Ectodermal cell (in vitro differentiated cells): ENCODE results near the gene NSMF.

Experiments
- H3K27ac ChIP-seq: 2 replicates; pipeline ENCODE4 v1.7.0; 2013; ENCODE audit warnings: mild to moderate bottlenecking, low read depth, low read length; ENCODE audit not compliant: insufficient read depth, poor library complexity, severe bottlenecking
- H3K27me3 ChIP-seq: 2 replicates; pipeline ENCODE4 v1.7.0; 2013; ENCODE audit warnings: mild to moderate bottlenecking, low read length; ENCODE audit not compliant: insufficient read depth, control insufficient read depth, poor library complexity, severe bottlenecking
- H3K36me3 ChIP-seq: one replicate; pipeline ENCODE4 v1.7.0; 2013; ENCODE audit warnings: low read length; ENCODE audit not compliant: control insufficient read depth, insufficient read depth
- H3K4me1 ChIP-seq: one replicate; pipeline ENCODE4 v1.7.0; 2013; ENCODE audit warnings: low read length; ENCODE audit not compliant: control insufficient read depth, insufficient read depth
- H3K4me3 ChIP-seq: 2 replicates; pipeline ENCODE4 v1.7.0; 2013; ENCODE audit warnings: low read depth, low read length, control low read depth; ENCODE audit not compliant: insufficient read depth
- H3K9me3 ChIP-seq: 2 replicates; pipeline ENCODE4 v1.7.0; 2013; ENCODE audit warnings: mild to moderate bottlenecking, low read length, moderate library complexity; ENCODE audit not compliant: control insufficient read depth
- WGBS, 2 experiments: methylation state at CpG; one replicate each; pipeline ENCODE4 v1.1.7; 2013; ENCODE audit warnings: missing lambda C conversion rate in 2 of 2; 5-methylcytosine and 5-hydroxymethylcytosine counted together

NSMF gene

DNA sequence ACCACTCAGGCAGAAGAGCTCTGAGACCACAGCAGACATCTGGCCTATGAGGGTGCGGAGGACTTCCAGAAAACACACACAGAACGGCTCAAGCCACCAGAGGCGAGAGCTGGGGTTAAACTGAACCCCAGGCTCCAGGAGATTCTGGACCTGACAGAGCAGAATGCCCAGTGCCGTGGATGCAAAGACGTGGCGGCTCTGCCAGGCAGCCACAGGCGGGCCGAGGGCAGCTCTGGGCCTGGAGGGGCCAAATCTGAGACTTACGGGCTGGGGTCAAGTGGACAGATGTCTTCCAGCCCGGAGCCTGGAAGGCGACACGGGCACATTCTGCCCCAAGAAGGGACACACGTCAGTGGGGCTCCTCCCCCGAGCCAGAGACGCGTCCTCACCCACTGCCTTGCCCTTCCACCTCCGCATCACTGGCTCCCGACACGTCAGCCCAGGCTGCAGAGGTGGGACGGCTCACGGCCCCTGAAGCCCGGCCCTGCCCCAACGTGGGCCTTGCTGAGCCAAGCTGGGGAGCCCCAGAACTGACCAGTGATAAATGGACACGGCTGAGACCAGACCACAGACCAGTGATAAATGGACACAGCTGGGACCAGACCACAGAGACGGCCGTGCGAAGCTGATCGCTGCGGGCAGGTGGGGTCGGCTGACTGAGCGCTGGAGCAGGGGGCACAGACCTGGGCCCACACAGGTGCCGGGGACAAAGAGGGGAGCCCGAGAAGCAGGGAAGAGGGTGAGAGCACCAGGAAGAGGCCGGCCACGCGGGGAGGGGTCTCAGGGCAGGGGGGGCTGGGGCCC, 40.9 kb upstream of the NSMF start:
- H3K27me3 ChIP-seq: no peaks in the 10 kb centered on the region
- no peaks in the 10 kb centered on the region for H3K36me3 ChIP-seq
- no peaks in the 10 kb centered on the region for H3K4me1 ChIP-seq
- H3K27ac ChIP-seq: no peak overlapping the region
- WGBS, 2 experiments: 92 to 93% methylated on average over 36 of the region's 36 CpGs
- no peak overlapping the region for H3K4me3 ChIP-seq
- no peaks in the 10 kb centered on the region for H3K9me3 ChIP-seq

DNA sequence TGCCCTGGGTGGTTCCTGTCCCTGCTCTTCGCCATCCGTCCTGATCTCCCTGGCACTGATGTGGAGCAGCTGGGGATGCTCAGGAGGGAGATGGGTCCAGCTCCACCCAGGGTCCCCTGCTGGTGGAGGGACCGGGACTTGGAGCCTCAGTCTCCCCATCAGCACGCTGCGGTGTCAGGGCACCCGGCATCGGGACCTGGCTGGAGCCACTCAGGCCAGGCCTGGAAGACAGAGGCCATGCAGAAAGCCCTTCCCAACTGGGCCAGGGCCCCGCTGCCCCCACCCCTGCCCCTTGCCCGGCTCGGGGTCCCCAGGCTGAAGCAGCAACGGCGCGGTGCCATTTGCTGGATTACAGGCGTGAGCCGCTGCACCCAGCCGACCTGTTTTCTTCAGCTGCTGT, 40.3 kb upstream of the NSMF start:
- no peaks in the 10 kb centered on the region for H3K9me3 ChIP-seq
- no peak overlapping the region for H3K4me3 ChIP-seq
- no peaks in the 10 kb centered on the region for H3K36me3 ChIP-seq
- 93 to 94% methylated on average over 16 of the region's 16 CpGs for WGBS, 2 experiments
- no peaks in the 10 kb centered on the region for H3K4me1 ChIP-seq
- no peak overlapping the region for H3K27ac ChIP-seq
- no peaks in the 10 kb centered on the region for H3K27me3 ChIP-seq

DNA sequence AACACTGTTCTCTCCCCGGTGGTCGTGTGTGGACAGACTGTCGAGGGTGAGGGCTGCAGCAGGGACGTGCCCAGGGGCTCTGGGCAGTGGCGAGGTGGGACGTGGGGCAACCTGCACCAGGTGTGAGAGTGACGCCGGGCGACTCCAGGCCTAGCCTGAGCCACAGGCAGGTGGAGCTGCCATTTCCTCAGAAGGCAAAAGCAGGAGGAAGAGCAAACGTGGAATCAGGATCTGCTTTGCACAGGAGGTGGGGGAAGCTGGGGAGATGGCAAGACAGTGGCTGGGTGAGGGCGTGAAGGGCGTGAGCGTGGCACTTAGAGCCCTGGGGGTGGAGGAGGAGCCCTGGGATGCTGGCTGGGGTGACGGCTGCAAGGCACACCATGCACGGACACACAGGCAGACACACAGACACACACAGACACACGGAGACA, 39.6 kb upstream of the NSMF start:
- Histone ChIP-seq H3K27ac (no peak overlapping the region), H3K4me1 (no peaks in the 10 kb centered on the region), H3K36me3 (no peaks in the 10 kb centered on the region), H3K27me3 (no peaks in the 10 kb centered on the region), H3K4me3 (no peak overlapping the region), H3K9me3 (no peaks in the 10 kb centered on the region)
- 90 to 92% methylated on average over 16 of the region's 16 CpGs for WGBS, 2 experiments

DNA sequence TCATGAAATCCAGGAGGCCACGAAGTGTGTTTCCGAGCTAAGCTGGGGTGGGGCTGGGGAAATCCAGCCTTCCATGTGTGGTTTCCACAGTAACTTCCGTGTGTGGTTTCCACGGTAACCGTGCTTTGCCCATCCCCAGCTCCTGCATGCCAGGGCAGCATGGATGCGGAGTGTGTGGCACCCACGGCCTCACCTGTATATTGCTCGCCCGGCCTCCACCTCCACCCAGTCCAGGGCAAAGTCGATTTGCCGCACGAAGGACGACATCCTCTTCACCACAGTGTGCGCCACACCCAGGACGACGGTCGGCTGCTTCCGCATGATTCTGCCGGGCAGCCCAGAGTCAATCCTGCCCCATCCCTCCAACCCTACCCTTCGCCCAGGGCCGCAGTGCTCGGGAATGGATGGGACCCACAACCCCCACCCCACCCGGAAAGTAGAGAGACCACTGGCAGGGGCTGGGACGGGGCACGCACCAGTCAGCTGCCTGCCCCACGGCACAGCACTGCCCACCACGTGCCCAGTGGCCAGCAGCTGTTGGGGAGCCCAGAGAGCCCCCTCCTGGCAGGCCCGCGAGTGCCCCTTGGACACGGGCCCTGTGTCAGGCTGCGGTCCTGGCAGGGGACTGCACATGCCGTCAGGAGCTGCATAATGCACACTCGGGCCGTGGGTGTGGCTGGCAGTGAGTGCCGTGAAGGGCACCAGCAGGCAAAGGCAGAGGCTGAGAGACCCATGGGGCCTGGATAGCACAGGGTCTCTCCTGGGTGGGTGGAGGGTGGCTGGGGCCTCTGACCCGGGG, 39.0 kb upstream of the NSMF start:
- Histone ChIP-seq H3K4me1 (no peaks in the 10 kb centered on the region), H3K36me3 (no peaks in the 10 kb centered on the region), H3K27me3 (no peaks in the 10 kb centered on the region), H3K27ac (no peak overlapping the region), H3K4me3 (no peak overlapping the region), H3K9me3 (no peaks in the 10 kb centered on the region)
- WGBS, 2 experiments: 92 to 94% methylated on average over 36 of the region's 36 CpGs

DNA sequence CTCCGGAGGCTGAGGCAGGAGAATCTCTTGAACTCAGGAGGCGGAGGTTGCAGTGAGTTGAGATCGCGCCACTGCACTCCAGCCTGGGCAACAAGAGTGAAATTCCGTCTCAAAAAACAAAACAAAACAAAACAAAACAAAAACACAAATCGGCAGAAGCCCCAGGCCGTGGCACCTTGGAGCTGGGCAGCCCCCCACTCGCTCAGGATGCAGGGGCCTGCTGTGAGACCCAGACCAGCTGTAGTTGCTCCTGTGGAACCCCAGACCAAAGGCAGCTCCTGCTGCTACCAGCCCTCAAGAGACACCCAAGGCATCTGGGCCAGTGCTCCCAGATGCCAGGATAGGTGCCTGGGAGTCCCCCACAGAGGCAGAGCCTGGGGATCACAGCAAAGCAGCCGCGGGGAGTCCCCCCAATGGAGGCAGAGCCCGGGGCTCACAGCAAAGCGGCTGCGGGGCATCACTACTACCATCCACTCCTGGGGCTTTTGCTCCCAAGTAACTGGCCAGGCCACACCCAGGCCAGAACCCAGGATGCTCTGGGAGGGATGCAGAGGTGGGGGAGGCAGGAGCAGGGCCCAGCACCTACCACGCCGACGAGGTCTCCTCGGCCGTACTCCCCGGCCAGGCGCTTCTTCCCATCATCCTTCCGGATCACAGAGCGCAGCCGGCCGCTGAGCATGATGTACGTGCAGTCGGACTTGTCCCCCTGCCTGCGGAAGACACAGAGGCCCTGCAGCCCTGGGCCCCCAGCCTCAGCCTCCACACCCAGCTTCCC, 37.7 kb upstream of the NSMF start:
- no peaks in the 10 kb centered on the region for H3K27me3 ChIP-seq
- H3K27ac ChIP-seq: no peak overlapping the region
- no peaks in the 10 kb centered on the region for H3K9me3 ChIP-seq
- WGBS, 2 experiments: 94% methylated on average over 27 of the region's 27 CpGs
- H3K4me1 ChIP-seq: no peaks in the 10 kb centered on the region
- H3K36me3 ChIP-seq: no peaks in the 10 kb centered on the region
- no peak overlapping the region for H3K4me3 ChIP-seq

DNA sequence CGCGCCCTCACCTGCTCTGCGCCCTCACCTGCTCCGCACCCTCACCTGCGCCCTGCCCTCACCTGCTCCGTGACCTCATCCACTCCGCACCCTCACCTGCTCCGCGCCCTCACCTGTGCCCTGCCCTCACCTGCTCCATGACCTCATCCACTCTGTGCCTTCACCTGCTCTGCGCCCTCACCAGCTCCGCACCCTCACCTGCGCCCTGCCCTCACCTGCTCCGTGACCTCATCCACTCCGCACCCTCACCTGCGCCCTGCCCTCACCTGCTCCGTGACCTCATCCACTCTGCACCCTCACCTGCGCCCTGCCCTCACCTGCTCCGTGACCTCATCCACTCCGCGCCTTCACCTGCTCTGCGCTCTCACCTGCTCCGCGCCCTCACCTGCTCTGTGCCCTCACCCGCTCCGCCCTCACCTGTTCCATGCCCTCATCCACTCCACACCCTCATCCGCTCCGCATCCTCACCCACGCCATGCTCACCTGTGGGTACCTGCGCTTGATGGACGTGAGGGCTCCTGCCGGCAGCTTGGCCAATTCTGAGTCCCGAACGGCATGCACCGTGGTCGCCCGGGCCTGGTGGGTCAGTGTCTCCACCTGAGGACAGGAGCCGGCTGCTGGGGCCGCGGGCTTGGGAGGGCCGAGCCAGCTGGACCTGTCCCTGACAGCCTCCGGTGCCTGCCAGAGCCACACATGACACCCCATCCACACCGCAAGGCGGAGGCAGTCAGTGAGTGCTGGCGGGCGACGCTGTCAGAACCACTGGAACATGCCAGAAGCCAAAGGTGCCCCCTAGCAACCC, 35.6 kb upstream of the NSMF start:
- WGBS, 2 experiments: 95% methylated on average over 46 of the region's 46 CpGs
- Histone ChIP-seq H3K36me3 (no peaks in the 10 kb centered on the region), H3K27me3 (no peaks in the 10 kb centered on the region), H3K4me3 (no peak overlapping the region), H3K9me3 (no peaks in the 10 kb centered on the region), H3K4me1 (no peaks in the 10 kb centered on the region), H3K27ac (no peak overlapping the region)

DNA sequence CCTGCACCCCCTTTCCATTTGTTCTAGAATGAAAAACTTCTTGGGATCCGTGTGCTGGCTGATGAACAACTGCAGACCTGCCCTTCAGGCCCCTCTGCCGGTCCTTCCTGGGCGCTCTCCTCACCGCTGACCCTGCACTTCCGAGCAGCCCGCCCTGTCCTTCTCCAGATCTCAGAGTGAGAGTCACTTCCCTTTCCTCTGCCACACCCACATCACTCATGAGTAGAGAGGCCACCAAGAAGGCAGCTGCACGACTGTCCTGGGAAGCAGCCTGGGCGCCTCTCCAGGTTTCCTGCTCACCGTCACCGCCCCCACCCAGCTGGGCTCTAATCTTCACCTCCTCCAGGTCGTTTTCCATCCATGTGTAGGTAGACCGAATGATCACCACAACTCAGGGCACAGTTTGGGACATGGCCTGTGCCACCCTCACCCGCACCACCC, 35.0 kb upstream of the NSMF start:
- Histone ChIP-seq H3K9me3 (no peaks in the 10 kb centered on the region), H3K27me3 (no peaks in the 10 kb centered on the region), H3K4me1 (no peaks in the 10 kb centered on the region), H3K4me3 (no peak overlapping the region), H3K36me3 (no peaks in the 10 kb centered on the region), H3K27ac (no peak overlapping the region)
- WGBS, 2 experiments: 90% methylated on average over 13 of the region's 13 CpGs

DNA sequence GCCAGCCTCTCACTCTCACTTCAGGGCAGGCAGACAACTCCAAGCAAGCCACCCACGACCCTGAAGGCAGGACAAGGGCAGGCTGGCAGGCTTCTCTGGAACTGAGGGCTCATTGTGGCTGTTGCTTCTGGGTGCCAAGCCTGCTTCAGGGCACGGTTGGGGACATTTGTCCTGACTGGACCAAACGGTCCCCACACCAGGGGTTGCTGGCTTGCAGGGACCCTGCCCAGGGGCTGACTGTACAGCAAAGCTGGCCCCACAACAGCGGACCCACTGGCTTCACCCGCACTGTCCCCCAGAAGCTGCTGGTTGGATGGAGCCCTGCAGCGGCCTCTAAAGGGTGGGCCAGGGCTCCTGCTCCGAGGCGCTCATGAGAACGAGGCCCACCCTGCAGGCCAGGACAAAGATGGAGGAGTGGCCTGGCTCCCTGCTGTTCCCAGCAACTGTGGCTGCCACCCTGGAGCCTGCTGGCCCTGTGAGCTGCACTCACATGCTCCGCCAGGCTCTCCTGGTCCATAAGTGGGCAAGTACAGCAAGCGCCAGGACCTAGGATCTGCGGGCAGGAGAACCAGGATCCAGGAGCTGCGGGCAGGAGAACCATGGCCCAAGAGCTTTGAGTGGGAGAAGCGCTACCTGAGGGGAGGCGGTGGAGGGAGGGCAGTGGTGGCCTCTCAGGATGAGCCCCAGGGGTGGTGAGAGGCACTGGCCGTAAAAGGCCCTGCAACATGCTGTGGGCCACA, 34.4 kb upstream of the NSMF start:
- H3K4me3 ChIP-seq: no peak overlapping the region
- H3K27me3 ChIP-seq: no peaks in the 10 kb centered on the region
- H3K36me3 ChIP-seq: no peaks in the 10 kb centered on the region
- H3K4me1 ChIP-seq: no peaks in the 10 kb centered on the region
- WGBS, 2 experiments: 93 to 94% methylated on average over 16 of the region's 16 CpGs
- no peaks in the 10 kb centered on the region for H3K9me3 ChIP-seq
- H3K27ac ChIP-seq: no peak overlapping the region
